Measurements from ENCODE around the gene SSRP1.
A peak's percentile ranks its signal among the peaks of the same experiment; 100 is the strongest.

Gene SSRP1

DNA sequence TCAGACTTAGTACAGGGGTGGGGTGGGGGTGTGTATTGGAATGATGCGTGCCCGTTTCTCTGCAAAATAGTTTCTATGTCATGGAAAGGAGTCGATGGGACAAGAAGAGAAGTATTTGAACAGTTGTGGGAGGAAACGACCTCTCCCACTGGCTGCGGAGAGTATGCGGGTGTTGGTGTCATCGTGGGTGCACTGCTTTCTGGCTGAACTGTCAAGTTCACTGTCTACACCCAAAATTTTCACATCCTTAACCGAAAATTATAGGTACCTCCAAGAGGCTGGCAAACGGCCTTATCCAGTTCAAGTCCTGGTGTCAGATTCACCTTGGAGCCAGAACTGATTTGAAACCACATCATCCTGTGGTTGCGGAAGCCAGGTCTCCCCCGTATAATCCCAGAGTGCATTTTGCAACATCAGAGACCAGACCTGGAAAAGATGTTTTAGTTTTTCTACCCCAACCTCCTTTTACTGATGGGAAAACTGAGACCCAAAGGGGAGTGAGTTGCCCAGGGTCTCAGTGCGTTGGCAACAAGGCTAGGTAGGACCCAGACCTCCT, 497 bp upstream of the SSRP1 start:
- no peak for TF ChIP-seq ZNF274 (IDR thresholded peaks at IDR 0.05; ENCODE audit: low read depth, low read length)

DNA sequence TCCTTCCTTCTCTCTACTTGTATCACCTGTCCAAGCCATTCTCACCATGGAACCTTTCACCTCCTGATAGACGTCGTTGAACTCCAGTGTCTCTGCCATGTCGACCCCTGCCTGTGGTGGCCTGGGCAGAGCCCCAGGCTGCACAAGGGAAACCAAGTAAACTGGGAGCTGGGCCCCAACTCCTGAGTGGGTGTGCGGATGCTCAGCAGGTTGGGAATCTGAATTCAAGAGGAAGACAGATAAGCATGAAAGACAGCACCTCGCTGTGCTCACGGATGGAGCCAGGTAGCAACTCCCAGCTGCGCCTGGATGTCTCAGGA, 709 bp downstream of the SSRP1 start:
- peak overlapping the region; percentile 76 for H3K4me3 ChIP-seq (ENCODE audit: low read length)
- no peak for TF ChIP-seq ZNF274 (IDR thresholded peaks at IDR 0.05; ENCODE audit: low read depth, low read length)

More for the DNA sequence above, 497 bp upstream of the SSRP1 start:
- H3K4me3 ChIP-seq (ENCODE audit: low read length) = peak overlapping the region; percentile 63

DNA sequence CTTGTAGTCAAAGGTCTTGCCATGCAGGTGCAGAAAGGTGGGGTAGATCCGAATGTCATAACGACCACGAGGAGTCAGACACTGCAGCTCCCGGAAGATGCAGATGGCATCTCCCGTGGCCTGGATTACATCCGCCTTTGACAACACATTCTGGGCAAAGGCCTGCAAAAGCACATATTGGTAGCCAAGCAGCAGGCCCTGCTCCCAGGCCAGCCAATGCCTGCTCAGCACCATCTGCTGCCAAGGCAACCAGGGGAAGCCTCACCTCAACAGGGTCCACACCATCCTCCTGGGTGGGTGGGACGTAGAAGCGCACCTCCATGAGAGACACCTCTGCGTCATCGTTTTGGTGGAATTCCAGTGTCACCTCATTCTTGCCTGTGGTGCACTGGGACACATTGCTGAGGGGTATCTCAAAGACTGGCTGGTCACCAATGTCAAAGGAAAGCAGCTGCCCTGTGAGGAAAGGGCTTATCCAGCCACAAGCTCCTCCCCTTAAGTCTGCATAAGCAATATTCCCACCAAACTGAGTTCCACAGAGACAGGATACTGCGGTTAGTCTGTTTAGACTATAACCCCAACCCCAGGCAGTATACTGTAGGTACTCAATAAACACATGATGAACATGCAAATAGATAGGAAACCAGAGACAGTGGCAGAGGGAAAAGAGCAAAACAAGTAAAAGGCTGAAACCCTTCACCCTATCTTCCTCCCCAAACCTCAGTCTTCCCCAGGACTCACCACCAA, 2.8 kb downstream of the SSRP1 start:
- H3K4me3 ChIP-seq (ENCODE audit: low read length) = no peak overlapping the region
- TF ChIP-seq ZNF274 (IDR thresholded peaks at IDR 0.05; ENCODE audit: low read depth, low read length) = no peak

DNA sequence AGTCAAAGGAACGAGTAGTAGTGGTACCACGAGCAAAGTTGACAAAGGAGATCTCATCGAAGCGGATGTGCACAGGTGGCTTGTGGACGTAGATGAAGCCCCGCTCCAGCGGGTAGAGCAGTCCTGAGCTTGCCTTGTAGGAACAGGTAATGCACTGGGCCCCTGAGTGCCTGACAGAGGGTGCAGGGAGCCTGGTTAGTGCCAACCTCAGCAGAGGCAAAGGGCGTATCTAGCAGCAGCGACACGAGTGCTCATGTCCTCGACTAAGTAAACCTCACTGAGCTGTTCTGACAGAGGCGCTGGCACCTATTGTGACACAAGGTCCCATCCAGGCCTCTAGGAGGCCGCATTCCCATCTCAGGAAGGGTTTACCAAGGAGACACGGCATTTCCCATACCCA, 4.0 kb downstream of the SSRP1 start:
- H3K4me3 ChIP-seq (ENCODE audit: low read length) = no peak overlapping the region
- TF ChIP-seq ZNF274 (IDR thresholded peaks at IDR 0.05; ENCODE audit: low read depth, low read length) = no peak

DNA sequence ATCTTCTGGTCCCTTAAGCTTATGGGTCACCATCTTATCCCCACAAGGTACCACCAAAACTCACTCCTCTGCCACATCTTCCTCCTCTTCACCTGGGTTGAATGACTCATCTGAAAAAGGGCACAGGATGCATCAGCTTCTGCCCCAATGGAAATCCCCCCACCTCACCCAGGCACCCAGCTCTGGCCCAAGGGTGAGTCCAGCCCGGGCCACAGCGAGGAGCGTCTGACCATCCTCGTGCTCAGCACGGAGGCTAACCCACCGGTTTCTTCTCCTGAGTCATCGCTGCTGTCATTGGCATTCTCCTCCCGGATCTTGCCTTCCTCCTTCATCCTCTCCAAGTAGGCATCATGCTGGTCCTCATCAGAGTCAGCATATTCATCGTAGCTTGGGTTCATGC, 5.7 kb downstream of the SSRP1 start:
- no peak overlapping the region for H3K4me3 ChIP-seq (ENCODE audit: low read length)
- TF ChIP-seq ZNF274 (IDR thresholded peaks at IDR 0.05; ENCODE audit: low read depth, low read length) = no peak

DNA sequence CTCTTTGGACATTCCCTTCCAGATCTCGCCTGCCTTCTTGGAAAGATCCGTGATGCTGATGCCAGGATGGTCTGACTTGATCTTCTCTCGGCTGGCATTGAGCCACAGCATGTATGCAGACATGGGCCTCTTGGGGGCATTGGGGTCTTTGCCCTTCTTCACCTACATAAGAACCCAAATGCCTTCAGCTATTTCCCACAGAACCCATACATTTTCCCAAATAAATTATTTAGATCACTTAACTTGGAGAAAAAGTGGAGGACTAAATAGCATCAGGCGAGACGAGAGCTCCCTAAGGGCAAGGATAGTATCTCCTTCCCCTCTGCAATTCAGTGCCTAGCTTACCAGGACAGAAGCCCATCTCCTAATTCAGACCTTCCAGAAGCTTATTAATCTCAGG, 8.0 kb downstream of the SSRP1 start:
- TF ChIP-seq ZNF274 (IDR thresholded peaks at IDR 0.05; ENCODE audit: low read depth, low read length) = no peak
- H3K4me3 ChIP-seq (ENCODE audit: low read length) = no peak overlapping the region

DNA sequence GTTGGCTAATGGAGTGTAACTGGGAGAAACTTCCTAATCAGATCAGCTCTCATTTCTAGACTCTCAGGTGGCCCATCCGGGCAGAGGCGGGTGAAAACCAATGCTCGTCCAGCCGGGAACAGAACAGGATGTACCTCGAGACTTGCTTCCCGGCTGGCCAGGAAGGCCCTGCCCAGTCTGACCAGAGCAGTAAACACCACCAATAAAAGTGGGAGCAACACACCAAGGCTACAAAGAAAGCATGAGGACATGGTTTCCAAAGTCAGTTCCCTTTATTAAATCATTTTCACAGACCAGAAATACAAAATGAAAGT, 10.0 kb downstream of the SSRP1 start:
- no peak for TF ChIP-seq ZNF274 (IDR thresholded peaks at IDR 0.05; ENCODE audit: low read depth, low read length)
- H3K4me3 ChIP-seq (ENCODE audit: low read length) = peak overlapping the region; percentile 43; the same call in 1 of the 2 replicates

DNA sequence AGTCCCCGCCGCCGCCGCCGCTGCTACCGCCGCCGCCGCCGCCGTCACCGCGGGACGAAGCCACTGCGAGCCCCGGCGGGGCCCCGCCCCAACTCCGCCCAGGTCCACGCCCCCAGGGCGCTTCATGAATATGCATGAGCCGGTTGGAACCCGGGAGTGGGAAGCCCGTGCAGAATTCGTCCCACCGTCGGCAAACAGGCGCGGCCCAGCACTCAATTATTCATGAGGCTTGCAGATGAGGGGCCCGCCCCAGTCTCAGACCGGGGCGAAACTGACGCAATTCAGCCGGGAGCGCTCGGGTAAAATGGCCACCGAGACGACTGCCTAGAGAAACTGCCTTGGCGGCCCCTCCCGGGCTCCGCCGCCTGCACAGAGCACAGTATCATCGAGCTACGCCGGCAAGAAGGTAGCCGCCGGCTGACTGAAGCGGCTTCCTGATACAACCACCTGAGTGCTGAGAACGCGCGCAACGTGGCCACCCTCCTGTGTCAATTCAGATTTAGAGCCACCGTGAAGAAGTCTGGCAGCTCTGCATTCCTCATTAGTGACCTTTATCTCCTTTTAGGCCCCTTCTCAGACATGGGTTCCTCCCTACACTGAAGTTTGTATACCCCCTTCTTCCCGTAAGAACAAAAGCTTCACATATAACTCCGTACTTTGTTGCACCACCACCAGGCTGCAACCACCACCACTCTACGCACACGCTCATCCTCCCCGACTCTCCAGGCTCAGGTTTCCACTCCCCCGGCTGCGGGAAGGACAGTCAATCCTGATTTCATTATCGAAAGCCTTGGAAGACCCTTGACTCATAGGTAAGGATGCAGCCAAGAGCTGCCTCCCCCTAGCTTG, 10.6 kb downstream of the SSRP1 start, which contains the start of gene TNKS1BP1:
Gene TNKS1BP1 (minus strand): TSS at position 67 of the 849 bp plus-strand sequence. CDS start 3,067 bp downstream, outside the sequence.
- no peak for TF ChIP-seq ZNF274 (IDR thresholded peaks at IDR 0.05; ENCODE audit: low read depth, low read length)

DNA sequence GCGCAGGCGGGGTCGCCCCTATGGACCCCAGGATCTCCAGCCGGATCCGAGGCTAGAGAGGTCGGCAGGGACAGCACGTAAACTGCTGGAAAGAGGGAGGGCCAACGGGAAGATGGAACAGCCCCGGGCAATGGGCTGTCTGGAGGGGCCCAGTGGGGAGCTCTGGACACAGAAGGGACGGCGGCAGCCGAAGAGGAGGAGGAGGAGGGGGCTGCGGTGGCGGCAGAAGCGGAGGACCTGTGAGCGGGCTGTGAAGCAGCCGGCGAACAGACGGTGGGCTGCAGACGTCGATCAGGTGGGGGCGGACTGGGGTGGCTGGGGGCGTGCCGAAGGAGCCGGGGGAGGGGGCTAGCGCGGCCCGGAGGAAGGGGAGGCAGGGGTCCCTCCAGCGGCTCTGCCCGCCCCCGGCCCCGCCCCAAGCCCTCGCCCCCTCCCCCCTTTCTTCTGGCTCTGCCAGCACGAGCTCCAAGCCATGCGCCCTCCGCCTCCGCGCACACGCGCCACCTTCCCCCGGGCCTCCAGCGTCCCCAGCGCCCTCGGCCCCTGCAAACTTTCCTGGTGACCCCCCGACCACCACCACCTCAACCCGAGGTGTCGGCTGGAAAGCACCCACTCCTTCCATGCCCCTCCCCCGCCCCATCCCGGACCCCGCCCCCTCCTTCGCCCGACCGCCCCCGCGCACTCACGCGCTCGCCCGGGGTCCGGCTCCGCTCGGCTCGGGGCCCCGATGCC, 11.4 kb downstream of the SSRP1 start:
- H3K4me3 ChIP-seq (ENCODE audit: low read length) = peak overlapping the region; percentile 54; the same call in 1 of the 2 replicates
- no peak for TF ChIP-seq ZNF274 (IDR thresholded peaks at IDR 0.05; ENCODE audit: low read depth, low read length)

More for the DNA sequence above, 10.6 kb downstream of the SSRP1 start, which contains the start of gene TNKS1BP1:
- H3K4me3 ChIP-seq (ENCODE audit: low read length) = peak within 1 kb of the TSS; percentile 54; the same call in 1 of the 2 replicates

DNA sequence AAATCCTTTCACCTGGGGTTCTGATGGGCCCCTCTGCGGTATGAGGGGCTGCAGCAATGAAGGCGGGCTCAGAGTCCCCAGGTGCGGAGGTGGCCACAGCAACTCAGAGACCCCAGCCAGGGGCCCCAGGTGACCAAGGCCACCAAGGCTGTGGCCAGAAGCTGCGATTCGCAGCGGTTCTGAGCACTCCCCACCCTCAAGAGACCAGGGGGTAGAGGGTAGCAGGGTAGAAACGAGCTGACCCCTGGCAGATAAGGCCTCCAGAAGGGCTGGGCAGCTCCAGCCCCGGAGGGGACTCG, 11.9 kb downstream of the SSRP1 start:
- H3K4me3 ChIP-seq (ENCODE audit: low read length) = peak overlapping the region; percentile 53; the same call in 1 of the 2 replicates
- TF ChIP-seq ZNF274 (IDR thresholded peaks at IDR 0.05; ENCODE audit: low read depth, low read length) = no peak

DNA sequence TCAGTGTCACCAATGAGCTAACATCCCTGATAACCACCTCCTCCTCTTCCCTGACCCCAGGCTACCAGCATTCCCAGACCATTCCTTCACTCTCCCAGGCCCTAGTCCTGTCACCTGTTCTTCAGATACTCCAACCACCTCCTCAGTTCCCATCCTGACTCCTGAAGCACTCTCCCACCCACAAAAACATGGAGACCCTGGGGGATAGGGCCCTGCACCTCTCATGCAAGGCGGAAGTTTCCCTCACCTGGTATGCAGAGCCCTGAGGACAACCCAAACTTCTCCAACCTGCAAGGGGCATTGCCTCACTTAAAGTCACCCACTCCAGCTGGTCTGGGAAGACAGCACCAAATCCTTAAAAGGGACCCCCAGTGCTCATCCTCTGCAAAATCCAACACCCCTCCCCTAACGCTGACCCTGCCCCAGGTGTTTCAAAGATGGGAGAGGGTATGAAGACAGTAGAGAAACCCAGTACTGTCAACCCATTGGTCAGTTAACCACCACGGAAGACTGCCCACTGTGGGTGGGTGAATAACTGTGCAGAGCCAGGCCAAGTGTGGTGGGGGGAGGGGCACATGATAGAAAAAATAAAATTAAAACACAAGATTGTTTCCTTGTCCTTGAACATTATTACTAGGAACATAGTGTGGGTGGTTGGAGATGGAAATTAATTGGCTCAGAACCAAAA, 12.4 kb downstream of the SSRP1 start:
- no peak for TF ChIP-seq ZNF274 (IDR thresholded peaks at IDR 0.05; ENCODE audit: low read depth, low read length)
- H3K4me3 ChIP-seq (ENCODE audit: low read length) = no peak overlapping the region

DNA sequence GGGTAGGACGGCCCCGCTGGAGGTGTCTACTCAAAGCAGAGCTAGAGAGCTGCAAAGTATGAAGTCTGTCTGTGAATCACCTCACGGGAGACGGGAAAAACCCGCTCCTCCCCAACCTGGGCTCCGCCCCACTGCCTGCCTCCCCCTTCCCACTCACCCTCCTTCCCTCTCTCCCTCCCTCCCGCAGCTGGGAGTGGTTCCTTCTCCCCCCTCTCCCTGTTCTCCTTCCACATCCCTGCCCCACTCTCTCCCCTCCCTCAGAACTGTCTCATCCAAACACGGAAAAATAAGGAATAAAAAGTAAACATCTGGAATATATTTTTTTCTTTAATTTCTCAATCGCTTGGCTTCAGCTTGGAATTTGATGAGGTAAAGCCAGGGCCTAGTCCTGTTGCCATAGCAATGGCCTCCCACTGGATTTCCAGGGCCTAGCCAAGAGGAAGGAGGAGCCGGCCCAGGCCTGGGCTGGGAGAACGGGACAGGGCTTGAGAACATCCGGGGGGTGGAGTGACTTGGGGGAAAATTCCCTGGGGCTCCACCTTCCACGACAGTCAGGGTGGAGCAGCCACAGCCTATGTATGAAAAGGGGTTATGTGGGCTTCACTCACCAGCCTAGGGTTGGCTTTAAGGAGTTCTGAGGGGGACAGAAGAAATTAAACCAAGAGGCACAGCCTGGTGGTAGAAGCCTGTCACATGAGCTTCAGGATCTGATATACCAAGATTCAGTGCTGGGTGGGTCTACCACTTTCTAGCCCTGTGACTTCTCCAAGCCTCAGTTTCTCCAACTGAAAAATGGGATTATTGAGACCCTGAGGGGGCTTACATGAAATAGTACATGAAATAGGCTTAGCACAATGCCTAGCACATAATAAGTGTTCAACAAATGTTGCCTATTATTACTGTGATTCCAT, 13.2 kb downstream of the SSRP1 start:
- TF ChIP-seq ZNF274 (IDR thresholded peaks at IDR 0.05; ENCODE audit: low read depth, low read length) = no peak
- H3K4me3 ChIP-seq (ENCODE audit: low read length) = no peak overlapping the region
